ENCODE data around the gene KCNB1.

GRCh38 chr20:49368596-49368995, 113.9 kb downstream of the KCNB1 start:
- TF ChIP-seq CTCF (conservative IDR thresholded peaks at IDR 0.05 in 1 of 2, IDR thresholded peaks at IDR 0.05 in 1 of 2; ENCODE audit: low read depth in 1 of 2, low read length in 2 of 2) (no peak), EZH2 (IDR thresholded peaks at IDR 0.05; ENCODE audit: low read length, missing control alignments) (no peak)

All from fibroblast of lung (primary cell).